Bronchial epithelial cell (primary cell): ENCODE results near the gene MAST4. TPM values are rescaled to one million over a fixed set of nuclear protein-coding genes. Genes with fewer than 3 reads are reported as not detected.

ENCODE experiments used
- DNase-seq: peaks from one replicate; pipeline ENCODE4 v3.0.0-alpha.2; 2010; ENCODE audit warnings: low read depth
- FAIRE-seq: peaks from 2 replicates; lab custom pipeline; 2011; peaks lifted over from hg19 to GRCh38; lab: Jason Lieb, UNC
- H3K27me3 ChIP-seq: 2 replicates; pipeline ENCODE4 v1.5.1; 2011; ENCODE audit warnings: low read length; ENCODE audit not compliant: control insufficient read depth, insufficient read depth
- H3K36me3 ChIP-seq: 2 replicates; pipeline ENCODE4 v1.5.1; 2011; ENCODE audit warnings: low read length; ENCODE audit not compliant: control insufficient read depth, insufficient read depth
- H3K4me3 ChIP-seq: 2 replicates; pipeline ENCODE4 v1.5.1; 2011; ENCODE audit warnings: mild to moderate bottlenecking, low read depth, low read length, control low read depth
- CTCF ChIP-seq: IDR thresholded peaks from 2 replicates; pipeline ENCODE4 v1.5.1; 2011; ENCODE audit warnings: mild to moderate bottlenecking, moderate library complexity, low read length, control low read depth, inconsistent platforms; ENCODE audit not compliant: insufficient read depth, severe bottlenecking
- total RNA-seq: library from RNA; depleted of rRNA; stranded (reverse); fragments of >200 nt; gene quantifications from 2 replicates; pipeline ENCODE4 v1.2.1, GENCODE V29; 2014

Gene MAST4
- total RNA-seq, 1 donor from 2014 or later = 10.3 TPM

- Histone ChIP-seq H3K27me3 (no peaks in the 10 kb centered on the region), H3K36me3 (no peaks in the 10 kb centered on the region), H3K4me3 (no peak overlapping the region)
- DNase-seq = peak; percentile 26
- TF ChIP-seq CTCF = no peak
- FAIRE-seq = no peak
Observed at GRCh38 chr5:66993448-66993847, 397.3 kb downstream of the MAST4 start.

GRCh38 chr5:66993882-66994281, 397.7 kb downstream of the MAST4 start:
- Histone ChIP-seq H3K4me3 (no peak overlapping the region), H3K36me3 (no peaks in the 10 kb centered on the region), H3K27me3 (no peaks in the 10 kb centered on the region)
- no peak for DNase-seq
- FAIRE-seq = no peak
- no peak for TF ChIP-seq CTCF

GRCh38 chr5:66994790-66995189, 398.6 kb downstream of the MAST4 start:
- DNase-seq (peak; percentile 64), FAIRE-seq (no peak)

GRCh38 chr5:67000794-67001475, 404.7 kb downstream of the MAST4 start:
- FAIRE-seq = no peak

More at GRCh38 chr5:66994790-66995189, 398.6 kb downstream of the MAST4 start:
- Histone ChIP-seq H3K4me3 (no peak overlapping the region), H3K36me3 (no peaks in the 10 kb centered on the region), H3K27me3 (no peaks in the 10 kb centered on the region)
- TF ChIP-seq CTCF = no peak

GRCh38 chr5:67002832-67003684, 406.9 kb downstream of the MAST4 start:
- H3K36me3 ChIP-seq = no peaks in the 10 kb centered on the region
- no peak for TF ChIP-seq CTCF
- DNase-seq (no peak), FAIRE-seq (no peak)
- peak overlapping the region; percentile 56 for H3K4me3 ChIP-seq
- no peaks in the 10 kb centered on the region for H3K27me3 ChIP-seq

More at GRCh38 chr5:67000794-67001475, 404.7 kb downstream of the MAST4 start:
- DNase-seq = peak; percentile 82
- Histone ChIP-seq H3K4me3 (no peak overlapping the region), H3K27me3 (no peaks in the 10 kb centered on the region), H3K36me3 (no peaks in the 10 kb centered on the region)
- no peak for TF ChIP-seq CTCF
